ENCODE results near the gene SPACA6. TPM values are rescaled to one million over a fixed set of nuclear protein-coding genes. Genes with fewer than 3 reads are reported as not detected.
A peak's percentile ranks its signal among the peaks of the same experiment; 100 is the strongest.

Gene SPACA6
- total and polyA plus RNA-seq, 9 of the 15 experiments (the other 6 are each of a cell fraction or from before 2014, with no cell fraction given) = 1.3 to 17.3 (median 6.2) TPM

- TF ChIP-seq ZNF785 (CRISPR knock-in tag; IDR thresholded peaks at IDR 0.05) (no peak), ZBTB26 (CRISPR knock-in tag; IDR thresholded peaks at IDR 0.05) (peak; percentile 83), PTRF (tag; IDR thresholded peaks at IDR 0.05) (no peak), BCOR (IDR thresholded peaks at IDR 0.05) (peak; percentile 58), TAF9B (IDR thresholded peaks at IDR 0.05; ENCODE audit: partially characterized antibody) (no peak), HDAC2 (IDR thresholded peaks at IDR 0.05) (peak; percentile 31; the same call in 1 of the 2 replicates), ZKSCAN1 (IDR thresholded peaks at IDR 0.05; ENCODE audit: low read depth, low read length) (no peak), ZBTB49 (CRISPR knock-in tag; IDR thresholded peaks at IDR 0.05; ENCODE audit: borderline replicate concordance) (no peak), ZNF274 (IDR thresholded peaks at IDR 0.05; ENCODE audit: borderline replicate concordance, low read depth, low read length) (no peak), CHD1 (IDR thresholded peaks at IDR 0.05; ENCODE audit: low read length) (no peak), POU5F1 (IDR thresholded peaks at IDR 0.05; ENCODE audit: borderline replicate concordance, low read depth, low read length, partially characterized antibody) (no peak), VEZF1 (CRISPR knock-in tag; IDR thresholded peaks at IDR 0.05) (peak; percentile 86), PPARD (CRISPR knock-in tag; IDR thresholded peaks at IDR 0.05) (no peak), ETV1 (tag; conservative IDR thresholded peaks at IDR 0.05; ENCODE audit: low read depth) (peak; percentile 48; the same call in 1 of the 2 replicates), HDAC3 (IDR thresholded peaks at IDR 0.05; ENCODE audit: borderline replicate concordance, partially characterized antibody) (no peak), KAT7 (CRISPR knock-in tag; IDR thresholded peaks at IDR 0.05; ENCODE audit: borderline replicate concordance) (no peak), HLTF (IDR thresholded peaks at IDR 0.05) (peak; percentile 93), SAFB2 (IDR thresholded peaks at IDR 0.05; ENCODE audit: borderline replicate concordance, low read depth, low read length, severe bottlenecking) (no peak)
Measured at GRCh38 chr19:51691074-51691583, 2.0 kb upstream of the SPACA6 start (continued).
